Fibroblast of lung (primary cell): ENCODE measurements around the gene TM9SF4. TPM values are rescaled to one million over a fixed set of nuclear protein-coding genes. Genes with fewer than 3 reads are reported as not detected.

Source experiments
- DNase-seq, 2 donors: peaks; one replicate each; pipeline versions ENCODE4 v3.0.0 to v3.0.0-alpha.2; 2010; ENCODE audit warnings: low read depth in 2 of 2
- H2AFZ ChIP-seq: 2 replicates; pipeline ENCODE4 v1.5.1; 2012; ENCODE audit warnings: low read length, control low read depth, inconsistent platforms
- H3K27ac ChIP-seq: 2 replicates; pipeline ENCODE4 v1.5.1; 2011; ENCODE audit warnings: low read length, control low read depth; ENCODE audit not compliant: insufficient read depth
- H3K27me3 ChIP-seq: 2 replicates; pipeline ENCODE4 v1.5.1; 2011; ENCODE audit warnings: mild to moderate bottlenecking, low read length; ENCODE audit not compliant: control insufficient read depth, insufficient read depth
- H3K36me3 ChIP-seq: 2 replicates; pipeline ENCODE4 v1.5.1; 2011; ENCODE audit warnings: low read length; ENCODE audit not compliant: control insufficient read depth, insufficient read depth
- H3K4me1 ChIP-seq: 2 replicates; pipeline ENCODE4 v1.5.1; 2011; ENCODE audit warnings: low read length; ENCODE audit not compliant: control insufficient read depth, insufficient read depth; ENCODE audit errors: extremely low read depth
- H3K4me2 ChIP-seq: 2 replicates; pipeline ENCODE4 v1.5.1; 2011; ENCODE audit warnings: low read length, control low read depth; ENCODE audit not compliant: insufficient read depth; ENCODE audit errors: extremely low read depth
- H3K4me3 ChIP-seq, 4 experiments: fragments of 200-600 bp in 1 of 4; sonication (generic) in 1 of 4; replicated peaks in 1 of 4; 2 replicates each; pipeline ENCODE4 v1.5.1; 2011 to 2016; ENCODE audit warnings: low read length in 4 of 4, low read depth in 3 of 4, mild to moderate bottlenecking in 3 of 4, control low read depth in 2 of 4, inconsistent platforms in 1 of 4, mixed read lengths in 1 of 4; ENCODE audit not compliant: insufficient read depth in 1 of 4; ENCODE audit errors: control extremely low read depth in 1 of 4
- H3K79me2 ChIP-seq: 2 replicates; pipeline ENCODE4 v1.5.1; 2012; ENCODE audit warnings: mild to moderate bottlenecking, low read length, inconsistent platforms; ENCODE audit not compliant: control insufficient read depth, insufficient read depth
- H3K9ac ChIP-seq: 2 replicates; pipeline ENCODE4 v1.5.1; 2011; ENCODE audit warnings: mild to moderate bottlenecking, low read length, control low read depth; ENCODE audit not compliant: insufficient read depth
- H3K9me3 ChIP-seq: 2 replicates; pipeline ENCODE4 v1.5.1; 2012; ENCODE audit warnings: low read depth, low read length; ENCODE audit not compliant: control insufficient read depth, insufficient read depth
- H4K20me1 ChIP-seq: 2 replicates; pipeline ENCODE4 v1.5.1; 2011; ENCODE audit warnings: low read length; ENCODE audit not compliant: control insufficient read depth, insufficient read depth; ENCODE audit errors: extremely low read depth
- EZH2 ChIP-seq: IDR thresholded peaks from 2 replicates; pipeline ENCODE4 v1.5.1; 2012; ENCODE audit warnings: low read length, control low read depth, mild to moderate bottlenecking; ENCODE audit errors: missing control alignments
- polyA plus RNA-seq, 2 donors: library from polyadenylated mRNA; depleted of rRNA in 1 of 2; stranded (reverse) in 1 of 2; unstranded in 1 of 2; fragments of >200 nt; gene quantifications; 2 replicates each; pipeline ENCODE4 v1.2.1, GENCODE V29; 2011 to 2012; ENCODE audit warnings: missing spikeins in 1 of 2
- total RNA-seq: library from RNA; depleted of rRNA; stranded (reverse); fragments of >200 nt; gene quantifications from 2 replicates; pipeline ENCODE4 v1.2.1, GENCODE V29; 2014
- TF ChIP-seq, protein P1 (sequence below), 2 donors: IDR thresholded peaks in 1 of 2; conservative IDR thresholded peaks in 1 of 2; 1 replicate in 1 of 2; 2 replicates in 1 of 2; pipeline ENCODE4 v1.5.1; 2011 to 2012; ENCODE audit warnings: low read length in 2 of 2, control low read depth in 1 of 2, inconsistent platforms in 1 of 2, low read depth in 1 of 2, mild to moderate bottlenecking in 1 of 2

The TM9SF4 gene
- total and polyA plus RNA-seq, 2 donors (not counting 1 experiment from before 2014, with no cell fraction given), result 33.5 to 71.3 TPM

DNA sequence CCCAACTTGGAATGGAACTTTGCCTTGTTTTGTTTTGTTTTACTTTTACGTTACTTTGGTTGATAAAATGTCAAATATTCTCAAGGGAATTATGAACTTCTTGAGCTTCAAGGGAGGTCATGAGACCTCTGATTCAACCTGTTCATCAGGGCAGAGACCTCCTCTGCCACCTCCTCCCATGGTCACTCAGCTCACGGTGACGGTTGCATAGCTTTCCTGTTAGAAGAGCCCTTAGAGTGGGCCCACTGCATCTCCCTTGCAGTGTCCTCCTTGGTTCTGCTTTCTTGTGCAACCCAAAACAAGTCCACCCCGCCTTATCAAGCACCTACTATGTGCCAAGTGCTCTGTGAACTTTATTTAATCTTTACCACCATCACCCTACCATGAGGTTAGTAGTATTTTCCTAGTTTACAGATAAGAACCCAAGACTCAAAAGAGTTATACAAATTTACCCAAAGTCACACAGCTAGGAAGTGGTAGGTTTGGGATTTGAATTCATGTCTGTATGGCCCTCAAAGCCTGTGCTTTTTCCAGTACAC, 15.5 kb downstream of the TM9SF4 start:
- TF ChIP-seq, protein P1, sequence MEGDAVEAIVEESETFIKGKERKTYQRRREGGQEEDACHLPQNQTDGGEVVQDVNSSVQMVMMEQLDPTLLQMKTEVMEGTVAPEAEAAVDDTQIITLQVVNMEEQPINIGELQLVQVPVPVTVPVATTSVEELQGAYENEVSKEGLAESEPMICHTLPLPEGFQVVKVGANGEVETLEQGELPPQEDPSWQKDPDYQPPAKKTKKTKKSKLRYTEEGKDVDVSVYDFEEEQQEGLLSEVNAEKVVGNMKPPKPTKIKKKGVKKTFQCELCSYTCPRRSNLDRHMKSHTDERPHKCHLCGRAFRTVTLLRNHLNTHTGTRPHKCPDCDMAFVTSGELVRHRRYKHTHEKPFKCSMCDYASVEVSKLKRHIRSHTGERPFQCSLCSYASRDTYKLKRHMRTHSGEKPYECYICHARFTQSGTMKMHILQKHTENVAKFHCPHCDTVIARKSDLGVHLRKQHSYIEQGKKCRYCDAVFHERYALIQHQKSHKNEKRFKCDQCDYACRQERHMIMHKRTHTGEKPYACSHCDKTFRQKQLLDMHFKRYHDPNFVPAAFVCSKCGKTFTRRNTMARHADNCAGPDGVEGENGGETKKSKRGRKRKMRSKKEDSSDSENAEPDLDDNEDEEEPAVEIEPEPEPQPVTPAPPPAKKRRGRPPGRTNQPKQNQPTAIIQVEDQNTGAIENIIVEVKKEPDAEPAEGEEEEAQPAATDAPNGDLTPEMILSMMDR (conservative IDR thresholded peaks at IDR 0.05 in 1 of 2, IDR thresholded peaks at IDR 0.05 in 1 of 2; ENCODE audit: low read depth in 1 of 2, low read length in 2 of 2), result no peak
- no peak for TF ChIP-seq EZH2
- Histone ChIP-seq H3K9ac (no peak overlapping the region), H3K79me2 (peaks cover 23% of the 10 kb centered on the region), H4K20me1 (no peaks in the 10 kb centered on the region), H3K27ac (no peak overlapping the region), H2AFZ (no peak overlapping the region), H3K4me3 (no peak overlapping the region), H3K27me3 (no peaks in the 10 kb centered on the region), H3K9me3 (no peaks in the 10 kb centered on the region), H3K36me3 (no peaks in the 10 kb centered on the region), H3K4me2 (no peak overlapping the region), H3K4me1 (no peaks in the 10 kb centered on the region)
- DNase-seq, result no peak

DNA sequence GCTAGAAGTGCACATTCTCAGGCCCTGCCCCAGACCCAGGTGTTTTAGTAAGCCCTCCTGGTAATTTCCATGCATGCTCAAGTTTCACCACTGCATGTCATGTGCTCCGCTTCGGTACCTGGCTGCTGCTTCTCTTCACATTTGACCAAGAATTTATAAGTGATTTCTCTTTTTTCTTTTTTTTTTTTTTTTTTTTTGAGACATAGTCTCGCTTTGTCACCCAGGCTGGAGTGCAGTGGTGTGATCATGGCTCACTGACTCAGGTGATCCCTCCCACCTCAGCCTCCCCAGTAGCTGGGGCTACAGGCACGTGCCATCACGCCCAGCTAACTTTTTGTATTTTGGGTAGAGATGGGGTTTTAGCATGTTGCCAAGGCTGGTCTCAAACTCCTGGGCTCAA, 16.0 kb downstream of the TM9SF4 start:
- no peak for TF ChIP-seq EZH2
- TF ChIP-seq, protein P1 (conservative IDR thresholded peaks at IDR 0.05 in 1 of 2, IDR thresholded peaks at IDR 0.05 in 1 of 2; ENCODE audit: low read depth in 1 of 2, low read length in 2 of 2), result no peak
- H3K27ac ChIP-seq, result no peak overlapping the region
- H3K4me3 ChIP-seq, result no peak overlapping the region
- no peaks in the 10 kb centered on the region for H3K9me3 ChIP-seq
- H4K20me1 ChIP-seq, result no peaks in the 10 kb centered on the region
- H3K36me3 ChIP-seq, result no peaks in the 10 kb centered on the region
- H2AFZ ChIP-seq, result no peak overlapping the region
- no peak overlapping the region for H3K4me2 ChIP-seq
- no peaks in the 10 kb centered on the region for H3K27me3 ChIP-seq
- no peaks in the 10 kb centered on the region for H3K4me1 ChIP-seq
- DNase-seq, result no peak
- no peak overlapping the region for H3K9ac ChIP-seq
- H3K79me2 ChIP-seq, result peaks cover 22% of the 10 kb centered on the region

DNA sequence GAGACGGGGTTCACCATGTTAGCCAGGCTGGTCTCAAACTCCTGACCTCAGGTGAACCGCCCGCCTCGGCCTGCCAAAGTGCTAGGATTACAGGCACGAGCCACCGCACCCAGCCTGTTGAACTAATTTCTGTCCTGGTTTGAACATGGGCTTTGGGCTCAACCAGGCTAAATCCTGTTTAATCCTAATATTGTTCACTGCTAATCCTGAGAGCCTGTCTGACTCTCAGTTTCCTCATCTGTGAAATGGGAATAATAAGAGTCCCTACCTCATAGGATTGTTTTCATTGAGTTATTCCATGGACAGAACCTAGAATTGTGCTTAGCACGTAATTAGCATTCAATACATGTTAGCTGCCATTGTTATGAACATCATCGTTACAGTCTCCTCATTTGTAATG, 17.4 kb downstream of the TM9SF4 start:
- H3K4me2 ChIP-seq, result no peak overlapping the region
- H4K20me1 ChIP-seq, result no peaks in the 10 kb centered on the region
- no peak overlapping the region for H3K9ac ChIP-seq
- peaks cover 29% of the 10 kb centered on the region for H3K79me2 ChIP-seq
- no peaks in the 10 kb centered on the region for H3K4me1 ChIP-seq
- no peak for TF ChIP-seq EZH2
- H3K27ac ChIP-seq, result no peak overlapping the region
- no peaks in the 10 kb centered on the region for H3K36me3 ChIP-seq
- no peaks in the 10 kb centered on the region for H3K27me3 ChIP-seq
- no peak overlapping the region for H2AFZ ChIP-seq
- no peak overlapping the region for H3K4me3 ChIP-seq
- DNase-seq, result no peak
- no peaks in the 10 kb centered on the region for H3K9me3 ChIP-seq
